Measurements from ENCODE around the gene OCA2. TPM values are rescaled to one million over a fixed set of nuclear protein-coding genes. Genes with fewer than 3 reads are reported as not detected.
A peak's percentile ranks its signal among the peaks of the same experiment; 100 is the strongest.
"Not testable (repeated sequence)": the region's sequence is repeated elsewhere in the genome, so short reads cannot be mapped to it uniquely, and the experiment has no call there.

The OCA2 gene
- total RNA-seq, 2 donors from 2014 or later = not detected

DNA sequence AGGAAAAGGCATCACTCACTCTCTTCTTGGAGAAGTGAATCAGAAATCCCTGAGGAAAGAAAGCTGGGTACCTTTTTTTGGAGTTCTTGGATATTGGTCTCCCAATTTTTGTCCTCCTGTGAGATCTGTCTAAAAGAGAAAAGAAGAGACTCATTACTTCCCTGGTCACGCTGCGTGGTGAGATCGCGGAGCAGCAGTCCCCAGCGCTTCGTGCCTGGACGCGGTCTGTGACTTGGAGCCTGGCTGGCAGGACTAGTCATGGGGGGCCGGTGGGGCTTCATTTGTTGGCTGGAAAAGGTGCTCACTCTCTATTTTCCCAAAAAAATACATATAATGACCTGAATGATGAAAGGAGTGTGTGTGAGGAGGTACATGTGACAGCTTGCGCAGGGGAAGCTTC, 144.0 kb downstream of the OCA2 start:
- H3K27ac Mint-ChIP-seq = no peak overlapping the region
- ATAC-seq (no peak), DNase-seq (ENCODE audit: low spot score) (no peak)
- no peaks in the 10 kb centered on the region for H3K36me3 Mint-ChIP-seq
- no peak overlapping the region for H3K4me3 Mint-ChIP-seq
- no peaks in the 10 kb centered on the region for H3K4me1 Mint-ChIP-seq (ENCODE audit: low read depth in 2 of 2)
- H3K27me3 Mint-ChIP-seq = no peaks in the 10 kb centered on the region
- no peaks in the 10 kb centered on the region for H3K9me3 Mint-ChIP-seq

DNA sequence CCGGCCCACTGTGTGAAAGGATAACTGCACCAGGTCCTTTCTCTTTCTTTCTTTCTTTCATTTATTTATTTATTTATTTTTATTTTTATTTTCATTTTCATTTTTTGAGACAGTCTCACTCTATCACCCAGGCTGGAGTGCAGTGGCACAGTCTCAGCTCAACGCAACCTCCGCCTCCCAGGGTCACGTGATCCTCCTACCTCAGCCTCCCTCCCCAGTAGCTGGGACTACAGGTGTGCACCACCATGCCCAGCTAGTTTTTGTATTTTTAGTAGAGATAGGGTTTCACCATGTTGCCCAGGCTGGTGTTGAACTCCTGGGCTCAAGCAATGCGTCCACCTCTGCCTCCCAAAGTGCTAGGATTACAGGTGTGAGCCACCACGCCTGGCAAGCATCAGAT, 146.5 kb downstream of the OCA2 start:
- ATAC-seq; DNase-seq (ENCODE audit: low spot score); H3K36me3 Mint-ChIP-seq; H3K27ac Mint-ChIP-seq; H3K27me3 Mint-ChIP-seq; H3K4me3 Mint-ChIP-seq; H3K9me3 Mint-ChIP-seq; H3K4me1 Mint-ChIP-seq (ENCODE audit: low read depth in 2 of 2): not testable (repeated sequence)

- no peak for DNase-seq (ENCODE audit: low spot score)
- Mint-ChIP-seq H3K36me3 (no peaks in the 10 kb centered on the region), H3K4me1 (ENCODE audit: low read depth in 2 of 2) (no peaks in the 10 kb centered on the region), H3K9me3 (no peaks in the 10 kb centered on the region), H3K4me3 (no peak overlapping the region), H3K27me3 (no peaks in the 10 kb centered on the region), H3K27ac (no peak overlapping the region)
- no peak for ATAC-seq
Observed at GRCh38 chr15:27951191-27951890, 147.8 kb downstream of the OCA2 start.

DNA sequence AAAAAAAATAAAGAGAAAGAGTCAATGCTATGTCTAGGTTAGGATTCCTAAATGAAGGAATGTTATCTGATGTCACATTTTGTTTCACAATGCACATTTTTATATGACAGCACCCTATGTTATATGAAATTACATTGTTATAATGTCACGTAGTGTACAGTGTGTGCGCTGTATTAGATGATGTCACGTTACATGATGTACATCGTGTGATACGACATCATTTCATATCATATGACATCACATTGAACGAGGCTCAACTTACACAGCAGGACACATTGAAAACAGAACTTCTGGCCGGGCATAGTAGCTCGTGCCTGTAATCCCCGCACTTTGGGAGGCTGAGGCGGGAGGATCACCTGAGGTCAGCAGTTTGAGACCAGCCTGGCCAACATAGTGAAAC, 150.0 kb downstream of the OCA2 start:
- Mint-ChIP-seq H3K4me3 (no peak overlapping the region), H3K9me3 (no peaks in the 10 kb centered on the region), H3K27ac (no peak overlapping the region), H3K36me3 (no peaks in the 10 kb centered on the region), H3K27me3 (no peaks in the 10 kb centered on the region), H3K4me1 (ENCODE audit: low read depth in 2 of 2) (no peaks in the 10 kb centered on the region)
- no peak for ATAC-seq
- DNase-seq (ENCODE audit: low spot score) = no peak

DNA sequence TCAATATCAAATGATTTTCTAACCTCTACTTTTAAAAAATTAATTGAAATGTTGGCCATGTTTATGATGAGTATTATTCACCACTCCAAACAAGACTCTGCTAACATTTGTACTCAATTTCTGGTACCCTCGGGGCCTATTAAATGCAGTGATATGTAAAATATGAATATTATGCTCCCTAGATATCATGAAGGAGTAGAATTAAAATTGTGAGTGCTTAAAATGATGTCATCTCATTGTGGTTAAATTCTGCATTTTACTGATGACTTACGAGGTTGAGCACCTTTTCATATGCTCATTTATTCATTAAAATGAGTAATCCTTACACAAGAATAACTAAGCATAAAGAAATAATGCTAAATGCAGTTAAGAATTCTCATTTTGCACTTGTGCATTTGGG, 159.9 kb downstream of the OCA2 start:
- ATAC-seq (no peak), DNase-seq (ENCODE audit: low spot score) (no peak)
- Mint-ChIP-seq H3K9me3 (no peaks in the 10 kb centered on the region), H3K27me3 (no peaks in the 10 kb centered on the region), H3K4me1 (ENCODE audit: low read depth in 2 of 2) (no peaks in the 10 kb centered on the region), H3K4me3 (no peak overlapping the region), H3K27ac (no peak overlapping the region), H3K36me3 (no peaks in the 10 kb centered on the region)

DNA sequence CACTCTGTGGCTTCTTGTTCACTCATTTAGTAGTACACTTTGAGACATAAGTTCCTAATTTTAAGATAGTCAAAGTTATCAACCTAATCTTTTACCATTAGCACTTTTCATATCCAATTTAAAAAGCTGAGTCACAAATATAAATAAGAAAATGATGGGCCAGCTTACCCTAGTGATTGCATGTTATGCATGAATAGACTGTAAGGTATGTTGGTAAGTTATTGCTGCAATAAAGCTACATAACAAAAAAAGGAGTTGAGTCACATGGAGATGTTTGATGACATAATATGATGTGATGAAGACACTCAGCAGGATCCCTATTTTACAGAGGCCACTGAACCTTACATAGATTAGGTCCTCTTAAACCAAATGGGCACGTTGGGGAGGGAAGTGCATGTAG, 161.3 kb downstream of the OCA2 start:
- ATAC-seq (no peak), DNase-seq (ENCODE audit: low spot score) (no peak)
- Mint-ChIP-seq H3K4me3 (no peak overlapping the region), H3K4me1 (ENCODE audit: low read depth in 2 of 2) (no peaks in the 10 kb centered on the region), H3K36me3 (no peaks in the 10 kb centered on the region), H3K27ac (no peak overlapping the region), H3K27me3 (no peaks in the 10 kb centered on the region), H3K9me3 (peaks cover 5% of the 10 kb centered on the region)

DNA sequence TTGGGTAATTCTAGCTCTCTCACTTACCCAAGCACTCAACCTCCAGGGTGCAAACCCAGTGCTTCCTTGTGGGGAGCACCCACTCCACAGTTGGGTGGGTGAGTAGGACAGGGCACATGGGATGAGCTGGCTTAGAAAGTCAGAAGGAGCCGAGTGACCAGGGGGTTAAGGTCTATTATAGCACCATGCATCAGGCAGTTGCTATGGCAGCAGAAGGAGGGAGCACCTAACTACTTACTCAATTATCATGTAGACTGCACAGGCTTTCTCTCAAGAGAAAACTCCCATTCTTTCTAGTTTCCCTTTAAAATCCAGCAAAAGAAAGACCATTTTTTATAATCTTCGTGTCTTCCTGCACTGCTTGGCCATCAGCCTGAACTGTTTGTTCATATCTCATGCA, 163.0 kb downstream of the OCA2 start:
- H3K27ac Mint-ChIP-seq = no peak overlapping the region
- H3K4me1 Mint-ChIP-seq (ENCODE audit: low read depth in 2 of 2) = no peaks in the 10 kb centered on the region
- H3K36me3 Mint-ChIP-seq = peaks cover 5% of the 10 kb centered on the region
- peaks cover 11% of the 10 kb centered on the region for H3K9me3 Mint-ChIP-seq
- H3K4me3 Mint-ChIP-seq = no peak overlapping the region
- H3K27me3 Mint-ChIP-seq = no peaks in the 10 kb centered on the region
- peak in 1 of 2 donors; percentile 36 for ATAC-seq
- no peak for DNase-seq (ENCODE audit: low spot score)

- H3K27me3 Mint-ChIP-seq = no peaks in the 10 kb centered on the region
- H3K27ac Mint-ChIP-seq = no peak overlapping the region
- H3K36me3 Mint-ChIP-seq = peaks cover 5% of the 10 kb centered on the region
- no peak for DNase-seq (ENCODE audit: low spot score)
- peaks cover 11% of the 10 kb centered on the region for H3K9me3 Mint-ChIP-seq
- H3K4me1 Mint-ChIP-seq (ENCODE audit: low read depth in 2 of 2) = no peaks in the 10 kb centered on the region
- H3K4me3 Mint-ChIP-seq = no peak overlapping the region
- no peak for ATAC-seq
Observed at GRCh38 chr15:27935328-27935727, 163.8 kb downstream of the OCA2 start.

DNA sequence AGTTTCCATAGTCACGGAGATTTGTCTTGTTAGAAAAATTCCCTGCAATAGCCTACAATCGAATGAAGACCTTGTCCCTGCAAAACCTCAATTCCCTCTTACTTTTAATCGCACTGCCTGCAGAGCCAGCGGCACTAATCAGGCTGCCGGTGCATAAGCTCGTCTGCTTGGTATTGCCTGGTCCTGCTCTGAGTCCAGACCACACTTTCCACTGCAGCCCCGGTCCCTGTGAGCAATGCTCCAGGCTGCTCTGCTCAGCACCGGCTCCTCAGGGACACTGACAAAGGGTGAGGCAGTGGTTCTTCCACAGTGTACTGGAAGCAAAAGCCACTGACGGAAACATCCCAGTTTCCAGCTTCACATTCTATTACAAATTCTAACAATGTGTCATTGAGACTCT, 164.3 kb downstream of the OCA2 start:
- H3K27ac Mint-ChIP-seq = no peak overlapping the region
- peaks cover 5% of the 10 kb centered on the region for H3K36me3 Mint-ChIP-seq
- no peaks in the 10 kb centered on the region for H3K4me1 Mint-ChIP-seq (ENCODE audit: low read depth in 2 of 2)
- no peak for DNase-seq (ENCODE audit: low spot score)
- no peak overlapping the region for H3K4me3 Mint-ChIP-seq
- no peaks in the 10 kb centered on the region for H3K27me3 Mint-ChIP-seq
- peaks cover 11% of the 10 kb centered on the region for H3K9me3 Mint-ChIP-seq
- no peak for ATAC-seq

- Mint-ChIP-seq H3K27ac (no peak overlapping the region), H3K4me1 (ENCODE audit: low read depth in 2 of 2) (no peaks in the 10 kb centered on the region), H3K4me3 (no peak overlapping the region), H3K9me3 (peaks cover 11% of the 10 kb centered on the region), H3K36me3 (peaks cover 5% of the 10 kb centered on the region), H3K27me3 (no peaks in the 10 kb centered on the region)
- DNase-seq (ENCODE audit: low spot score) (no peak), ATAC-seq (no peak)
Observed at GRCh38 chr15:27933562-27933961, 165.6 kb downstream of the OCA2 start.

- Mint-ChIP-seq H3K4me1 (ENCODE audit: low read depth in 2 of 2) (no peaks in the 10 kb centered on the region), H3K4me3 (no peak overlapping the region), H3K9me3 (peaks cover 11% of the 10 kb centered on the region), H3K36me3 (peaks cover 5% of the 10 kb centered on the region), H3K27ac (no peak overlapping the region), H3K27me3 (no peaks in the 10 kb centered on the region)
- DNase-seq (ENCODE audit: low spot score) (no peak), ATAC-seq (no peak)
Observed at GRCh38 chr15:27932600-27932999, 166.5 kb downstream of the OCA2 start.

GRCh38 chr15:27928386-27928785, 170.7 kb downstream of the OCA2 start:
- Mint-ChIP-seq H3K27me3 (no peaks in the 10 kb centered on the region), H3K4me1 (ENCODE audit: low read depth in 2 of 2) (no peaks in the 10 kb centered on the region), H3K4me3 (no peak overlapping the region), H3K9me3 (peaks cover 10% of the 10 kb centered on the region), H3K27ac (no peak overlapping the region), H3K36me3 (peaks cover 5% of the 10 kb centered on the region)
- ATAC-seq (no peak), DNase-seq (ENCODE audit: low spot score) (no peak)

DNA sequence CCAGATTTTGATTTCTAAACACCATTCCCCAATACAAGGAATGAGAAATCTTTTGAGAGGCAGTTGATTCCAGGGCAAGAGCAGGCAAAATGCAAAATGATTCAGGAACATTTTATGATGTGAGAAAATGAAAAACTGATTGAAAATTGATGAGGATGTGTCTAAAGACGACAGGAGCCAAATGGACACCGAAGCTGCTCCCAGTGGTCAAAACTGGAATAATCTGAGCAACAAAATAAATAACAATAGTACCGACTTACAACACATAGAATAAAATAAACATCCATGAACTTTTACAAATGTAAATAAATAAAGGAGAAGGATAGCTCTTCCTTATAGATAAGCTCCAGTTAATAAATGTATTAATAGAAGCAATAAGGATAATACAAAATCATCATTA, 186.8 kb downstream of the OCA2 start:
- Mint-ChIP-seq H3K4me1 (ENCODE audit: low read depth in 2 of 2) (no peaks in the 10 kb centered on the region), H3K27ac (no peak overlapping the region), H3K4me3 (no peak overlapping the region), H3K36me3 (no peaks in the 10 kb centered on the region), H3K27me3 (no peaks in the 10 kb centered on the region), H3K9me3 (peaks cover 7% of the 10 kb centered on the region)
- no peak for ATAC-seq
- no peak for DNase-seq (ENCODE audit: low spot score)

DNA sequence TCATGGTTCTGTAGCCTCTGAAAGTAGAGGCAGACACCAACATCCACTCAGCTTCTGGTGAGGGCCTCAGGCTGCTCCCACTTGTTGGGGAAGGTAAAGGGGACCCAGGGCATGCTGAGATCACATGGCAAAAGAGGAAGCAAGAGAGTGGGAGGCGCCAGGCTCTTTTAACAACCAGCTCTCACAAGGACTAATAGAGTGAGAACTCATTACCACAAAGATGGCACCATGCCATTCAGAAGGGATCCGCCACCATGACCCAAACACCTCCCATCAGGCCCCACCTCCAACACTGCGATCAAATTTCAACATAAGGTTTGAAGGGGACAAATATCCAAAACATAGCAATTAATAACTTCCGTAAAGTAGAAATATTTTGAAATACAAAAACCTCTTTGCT, 192.3 kb downstream of the OCA2 start:
- ATAC-seq (no peak), DNase-seq (ENCODE audit: low spot score) (no peak)
- no peaks in the 10 kb centered on the region for H3K36me3 Mint-ChIP-seq
- no peak overlapping the region for H3K27ac Mint-ChIP-seq
- H3K27me3 Mint-ChIP-seq = no peaks in the 10 kb centered on the region
- H3K9me3 Mint-ChIP-seq = peaks cover 6% of the 10 kb centered on the region
- no peak overlapping the region for H3K4me3 Mint-ChIP-seq
- no peaks in the 10 kb centered on the region for H3K4me1 Mint-ChIP-seq (ENCODE audit: low read depth in 2 of 2)

DNA sequence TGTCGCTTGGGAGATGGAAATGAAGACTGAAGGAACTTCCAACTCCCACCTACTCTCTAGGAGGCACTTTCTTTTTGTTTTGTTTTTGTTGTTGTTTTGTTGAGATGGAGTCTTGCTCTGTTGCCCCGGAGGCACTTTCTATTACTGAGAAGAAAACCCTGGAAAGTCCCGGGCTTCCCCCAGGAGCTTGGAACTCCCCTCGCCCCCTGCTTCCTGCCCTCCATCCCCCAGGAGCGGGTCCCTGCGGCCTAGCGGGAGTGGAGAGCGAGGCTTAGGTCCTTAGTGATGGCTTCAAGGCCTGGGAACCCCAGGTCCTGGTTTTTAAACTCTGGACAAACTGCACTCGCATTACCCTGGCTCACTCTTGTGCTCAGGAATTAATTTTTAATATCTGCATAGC, 195.7 kb downstream of the OCA2 start:
- DNase-seq (ENCODE audit: low spot score) = no peak
- peaks cover 9% of the 10 kb centered on the region for H3K9me3 Mint-ChIP-seq
- H3K36me3 Mint-ChIP-seq = no peaks in the 10 kb centered on the region
- ATAC-seq = no peak
- H3K4me3 Mint-ChIP-seq = no peak overlapping the region
- no peaks in the 10 kb centered on the region for H3K27me3 Mint-ChIP-seq
- no peaks in the 10 kb centered on the region for H3K4me1 Mint-ChIP-seq (ENCODE audit: low read depth in 2 of 2)
- no peak overlapping the region for H3K27ac Mint-ChIP-seq

All from natural killer cell treated with Interleukin-12 subunit alpha and Interleukin-12 subunit beta and Interleukin-15 and Interleukin-18, amount 100 ng/mL, for 72 hours (primary cell).